SH-SY5Y (cell line): ENCODE measurements around the gene SRRM4.

Source experiments
- GATA2 ChIP-seq: IDR thresholded peaks from 2 replicates; pipeline ENCODE4 v1.6.1; 2011; ENCODE audit warnings: mild to moderate bottlenecking, low read depth, low read length
- GATA3 ChIP-seq: IDR thresholded peaks from 2 replicates; pipeline ENCODE4 v1.6.1; 2011; ENCODE audit warnings: low read depth, mild to moderate bottlenecking, low read length, moderate library complexity

- TF ChIP-seq GATA3 (no peak), GATA2 (no peak)
Observed at GRCh38 chr12:119195256-119195655, 213.9 kb downstream of the SRRM4 start.
